HG02884 (cell line): ENCODE data around the gene CCBE1.

ENCODE experiments used
- ATAC-seq: cut with Tn5 transposase; IDR thresholded peaks from one replicate; pipeline ENCODE4 v1.9.1; 2021; ENCODE audit warnings: mild to moderate bottlenecking, moderate library complexity; ENCODE audit not compliant: unreplicated experiment

The CCBE1 gene

GRCh38 chr18:59576541-59577385 is 120.5 kb downstream of the CCBE1 start:
- no peak for ATAC-seq

- ATAC-seq, result no peak
These were observed 121.2 kb downstream of the CCBE1 start for GRCh38 chr18:59575995-59576394.

- peak; percentile 55 for ATAC-seq
These were observed 123.3 kb downstream of the CCBE1 start for GRCh38 chr18:59573962-59574361.

- ATAC-seq, result no peak
These were observed 125.3 kb downstream of the CCBE1 start for GRCh38 chr18:59571902-59572301.

- no peak for ATAC-seq
These were observed 126.4 kb downstream of the CCBE1 start for GRCh38 chr18:59570796-59571195.

- no peak for ATAC-seq
These were observed 127.0 kb downstream of the CCBE1 start for GRCh38 chr18:59570101-59570775.

- ATAC-seq, result no peak
These were observed 127.8 kb downstream of the CCBE1 start for GRCh38 chr18:59569390-59569791.

GRCh38 chr18:59567431-59567830 is 129.8 kb downstream of the CCBE1 start:
- no peak for ATAC-seq

- no peak for ATAC-seq
These were observed 130.7 kb downstream of the CCBE1 start for GRCh38 chr18:59566533-59566971.

GRCh38 chr18:59565957-59566356 is 131.3 kb downstream of the CCBE1 start:
- no peak for ATAC-seq

GRCh38 chr18:59564561-59564960 is 132.7 kb downstream of the CCBE1 start:
- ATAC-seq, result no peak

GRCh38 chr18:59563176-59563785 is 133.9 kb downstream of the CCBE1 start:
- ATAC-seq, result no peak

- ATAC-seq, result no peak
These were observed 134.5 kb downstream of the CCBE1 start for GRCh38 chr18:59562751-59563150.

- no peak for ATAC-seq
These were observed 135.6 kb downstream of the CCBE1 start for GRCh38 chr18:59561612-59562011.

GRCh38 chr18:59560556-59560955 is 136.7 kb downstream of the CCBE1 start:
- no peak for ATAC-seq

GRCh38 chr18:59559528-59559927 is 137.7 kb downstream of the CCBE1 start:
- no peak for ATAC-seq

GRCh38 chr18:59555995-59556659 is 141.1 kb downstream of the CCBE1 start:
- ATAC-seq, result no peak

GRCh38 chr18:59554796-59555335 is 142.4 kb downstream of the CCBE1 start:
- ATAC-seq, result no peak

- no peak for ATAC-seq
These were observed 143.9 kb downstream of the CCBE1 start for GRCh38 chr18:59553273-59553870.

GRCh38 chr18:59551902-59552635 is 145.2 kb downstream of the CCBE1 start:
- ATAC-seq, result no peak
